ENCODE results near the gene GLIS1.

GLIS1 gene

GRCh38 chr1:53561503-53562105, 177.4 kb downstream of the GLIS1 start:
- no peaks in the 10 kb centered on the region for H3K27me3 ChIP-seq (ENCODE audit: insufficient read depth, low read length, poor library complexity, severe bottlenecking)
- no peaks in the 10 kb centered on the region for H3K9me2 ChIP-seq (replicated peaks; ENCODE audit: low read depth, low read length)
- no peaks in the 10 kb centered on the region for H4K20me1 ChIP-seq (ENCODE audit: insufficient read depth, low read length, poor library complexity, severe bottlenecking)
- H2AFZ ChIP-seq (ENCODE audit: low read length) = no peak overlapping the region
- H3K4me3 ChIP-seq (ENCODE audit: low read length, poor library complexity, severe bottlenecking) = no peak overlapping the region
- peak overlapping the region; percentile 40 for H3K9ac ChIP-seq (ENCODE audit: low read depth, low read length, poor library complexity, severe bottlenecking)
- H3K4me2 ChIP-seq (ENCODE audit: low read depth, low read length, poor library complexity, severe bottlenecking) = peak overlapping the region; percentile 86
- H3K36me3 ChIP-seq (ENCODE audit: insufficient read depth, low read length) = no peaks in the 10 kb centered on the region
- TF ChIP-seq EZH2phosphoT487 (IDR thresholded peaks at IDR 0.05; ENCODE audit: borderline replicate concordance) (no peak), CTCF (conservative IDR thresholded peaks at IDR 0.05; ENCODE audit: low read length) (no peak)
- no peaks in the 10 kb centered on the region for H3K9me3 ChIP-seq (ENCODE audit: insufficient read depth, low read depth, low read length)
- peaks cover 69% of the 10 kb centered on the region for H3K4me1 ChIP-seq (ENCODE audit: insufficient read depth, low read length, poor library complexity, severe bottlenecking)
- H3K79me2 ChIP-seq (ENCODE audit: insufficient read depth, low read length) = no peaks in the 10 kb centered on the region
- peaks cover 16% of the 10 kb centered on the region for H3F3A ChIP-seq (ENCODE audit: low read depth)

GRCh38 chr1:53560581-53561502, 178.1 kb downstream of the GLIS1 start:
- TF ChIP-seq EZH2phosphoT487 (IDR thresholded peaks at IDR 0.05; ENCODE audit: borderline replicate concordance) (no peak), CTCF (conservative IDR thresholded peaks at IDR 0.05; ENCODE audit: low read length) (no peak)
- Histone ChIP-seq H3K79me2 (ENCODE audit: insufficient read depth, low read length) (no peaks in the 10 kb centered on the region), H3K9ac (ENCODE audit: low read depth, low read length, poor library complexity, severe bottlenecking) (peak overlapping the region; percentile 40), H3K4me1 (ENCODE audit: insufficient read depth, low read length, poor library complexity, severe bottlenecking) (peaks cover 62% of the 10 kb centered on the region), H3K27me3 (ENCODE audit: insufficient read depth, low read length, poor library complexity, severe bottlenecking) (no peaks in the 10 kb centered on the region), H2AFZ (ENCODE audit: low read length) (no peak overlapping the region), H4K20me1 (ENCODE audit: insufficient read depth, low read length, poor library complexity, severe bottlenecking) (no peaks in the 10 kb centered on the region), H3K4me3 (ENCODE audit: low read length, poor library complexity, severe bottlenecking) (no peak overlapping the region), H3K4me2 (ENCODE audit: low read depth, low read length, poor library complexity, severe bottlenecking) (no peak overlapping the region), H3K9me3 (ENCODE audit: insufficient read depth, low read depth, low read length) (no peaks in the 10 kb centered on the region), H3K9me2 (replicated peaks; ENCODE audit: low read depth, low read length) (no peaks in the 10 kb centered on the region), H3K36me3 (ENCODE audit: insufficient read depth, low read length) (no peaks in the 10 kb centered on the region), H3F3A (ENCODE audit: low read depth) (peaks cover 16% of the 10 kb centered on the region)

- Histone ChIP-seq H3K36me3 (ENCODE audit: insufficient read depth, low read length) (no peaks in the 10 kb centered on the region), H3F3A (ENCODE audit: low read depth) (peaks cover 16% of the 10 kb centered on the region), H3K79me2 (ENCODE audit: insufficient read depth, low read length) (no peaks in the 10 kb centered on the region), H3K4me3 (ENCODE audit: low read length, poor library complexity, severe bottlenecking) (no peak overlapping the region), H3K27me3 (ENCODE audit: insufficient read depth, low read length, poor library complexity, severe bottlenecking) (no peaks in the 10 kb centered on the region), H2AFZ (ENCODE audit: low read length) (no peak overlapping the region), H3K4me2 (ENCODE audit: low read depth, low read length, poor library complexity, severe bottlenecking) (no peak overlapping the region), H3K9ac (ENCODE audit: low read depth, low read length, poor library complexity, severe bottlenecking) (no peak overlapping the region), H3K9me3 (ENCODE audit: insufficient read depth, low read depth, low read length) (no peaks in the 10 kb centered on the region), H3K4me1 (ENCODE audit: insufficient read depth, low read length, poor library complexity, severe bottlenecking) (peaks cover 54% of the 10 kb centered on the region), H4K20me1 (ENCODE audit: insufficient read depth, low read length, poor library complexity, severe bottlenecking) (no peaks in the 10 kb centered on the region), H3K9me2 (replicated peaks; ENCODE audit: low read depth, low read length) (no peaks in the 10 kb centered on the region)
- TF ChIP-seq EZH2phosphoT487 (IDR thresholded peaks at IDR 0.05; ENCODE audit: borderline replicate concordance) (no peak), CTCF (conservative IDR thresholded peaks at IDR 0.05; ENCODE audit: low read length) (no peak)
Observed at GRCh38 chr1:53559854-53560580, 178.9 kb downstream of the GLIS1 start.
